ENCODE data around the gene HSPA9.

DNA sequence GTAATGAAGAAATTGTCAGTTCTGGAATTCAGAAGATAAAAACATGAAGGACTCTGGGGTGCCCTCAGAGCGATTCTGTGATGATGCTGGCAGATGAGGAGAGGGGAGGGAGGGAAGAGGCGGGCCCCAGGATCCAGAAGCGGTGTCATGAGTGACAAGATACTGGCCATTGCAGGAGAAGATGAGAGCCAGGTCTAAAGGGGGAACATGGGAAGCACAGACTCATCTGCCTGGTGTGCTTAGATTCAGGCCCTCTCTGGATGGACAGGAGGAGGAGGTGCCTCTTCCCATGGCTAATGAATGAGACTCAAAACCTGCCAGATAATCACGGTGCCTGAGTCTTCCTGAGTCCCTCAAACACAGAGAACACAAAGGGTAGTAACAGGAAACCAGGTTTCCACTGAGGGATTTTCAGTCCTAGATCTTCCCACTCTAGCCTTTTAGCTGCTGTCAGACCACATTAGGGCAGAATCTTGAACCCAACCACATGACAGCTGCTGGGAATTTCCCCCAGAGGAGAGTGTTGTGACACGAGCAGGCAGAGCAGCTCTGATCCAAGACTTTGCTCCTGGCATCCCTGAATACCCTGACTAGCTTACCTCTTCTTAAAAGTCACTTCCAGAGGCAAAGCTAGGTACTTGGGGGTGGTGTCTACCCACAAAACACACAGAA, 28.2 kb upstream of the HSPA9 start:
- TF ChIP-seq, protein P1, sequence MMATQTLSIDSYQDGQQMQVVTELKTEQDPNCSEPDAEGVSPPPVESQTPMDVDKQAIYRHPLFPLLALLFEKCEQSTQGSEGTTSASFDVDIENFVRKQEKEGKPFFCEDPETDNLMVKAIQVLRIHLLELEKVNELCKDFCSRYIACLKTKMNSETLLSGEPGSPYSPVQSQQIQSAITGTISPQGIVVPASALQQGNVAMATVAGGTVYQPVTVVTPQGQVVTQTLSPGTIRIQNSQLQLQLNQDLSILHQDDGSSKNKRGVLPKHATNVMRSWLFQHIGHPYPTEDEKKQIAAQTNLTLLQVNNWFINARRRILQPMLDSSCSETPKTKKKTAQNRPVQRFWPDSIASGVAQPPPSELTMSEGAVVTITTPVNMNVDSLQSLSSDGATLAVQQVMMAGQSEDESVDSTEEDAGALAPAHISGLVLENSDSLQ (IDR thresholded peaks at IDR 0.05) = 0 out of 2 replicates have a peak, but pooled peaks have one; percentile 4
- TF ChIP-seq EP300 (IDR thresholded peaks at IDR 0.05; ENCODE audit: borderline replicate concordance in 1 of 2, control insufficient read depth in 1 of 2, low read depth in 2 of 2, low read length in 2 of 2) = no peak
- TF ChIP-seq, protein P2, sequence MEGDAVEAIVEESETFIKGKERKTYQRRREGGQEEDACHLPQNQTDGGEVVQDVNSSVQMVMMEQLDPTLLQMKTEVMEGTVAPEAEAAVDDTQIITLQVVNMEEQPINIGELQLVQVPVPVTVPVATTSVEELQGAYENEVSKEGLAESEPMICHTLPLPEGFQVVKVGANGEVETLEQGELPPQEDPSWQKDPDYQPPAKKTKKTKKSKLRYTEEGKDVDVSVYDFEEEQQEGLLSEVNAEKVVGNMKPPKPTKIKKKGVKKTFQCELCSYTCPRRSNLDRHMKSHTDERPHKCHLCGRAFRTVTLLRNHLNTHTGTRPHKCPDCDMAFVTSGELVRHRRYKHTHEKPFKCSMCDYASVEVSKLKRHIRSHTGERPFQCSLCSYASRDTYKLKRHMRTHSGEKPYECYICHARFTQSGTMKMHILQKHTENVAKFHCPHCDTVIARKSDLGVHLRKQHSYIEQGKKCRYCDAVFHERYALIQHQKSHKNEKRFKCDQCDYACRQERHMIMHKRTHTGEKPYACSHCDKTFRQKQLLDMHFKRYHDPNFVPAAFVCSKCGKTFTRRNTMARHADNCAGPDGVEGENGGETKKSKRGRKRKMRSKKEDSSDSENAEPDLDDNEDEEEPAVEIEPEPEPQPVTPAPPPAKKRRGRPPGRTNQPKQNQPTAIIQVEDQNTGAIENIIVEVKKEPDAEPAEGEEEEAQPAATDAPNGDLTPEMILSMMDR (IDR thresholded peaks at IDR 0.05 in 2 of 3, conservative IDR thresholded peaks at IDR 0.05 in 1 of 3; ENCODE audit: control insufficient read depth in 2 of 3, extremely low read depth in 1 of 3, insufficient read depth in 1 of 3, low read depth in 3 of 3, low read length in 3 of 3) = no peak
- no peak for TF ChIP-seq TCF7 (IDR thresholded peaks at IDR 0.05; ENCODE audit: borderline replicate concordance)
- TF ChIP-seq POLR2A (IDR thresholded peaks at IDR 0.05; ENCODE audit: low read depth, low read length) = no peak
- TF ChIP-seq NFYA (IDR thresholded peaks at IDR 0.05; ENCODE audit: borderline replicate concordance, low read depth, low read length) = no peak
- no peak for TF ChIP-seq ZNF24 (IDR thresholded peaks at IDR 0.05)
- peak; percentile 60 for TF ChIP-seq RAD51 (IDR thresholded peaks at IDR 0.05)
- no peak for TF ChIP-seq SP1 (IDR thresholded peaks at IDR 0.05; ENCODE audit: low read depth, low read length)
